Dermis microvascular lymphatic vessel endothelial cell (primary cell): Measurements from ENCODE around the gene PLA2G4E. TPM values are rescaled to one million over a fixed set of nuclear protein-coding genes. Genes with fewer than 3 reads are reported as not detected.

Experiments used
- DNase-seq, 2 donors: peaks; one replicate each; pipeline versions ENCODE4 v3.0.0 to v3.0.0-alpha.2; 2010; ENCODE audit warnings: low read depth in 2 of 2
- total RNA-seq: library from RNA; depleted of rRNA; stranded (reverse); fragments of >200 nt; gene quantifications from 2 replicates; pipeline ENCODE4 v1.2.1, GENCODE V29; 2014

PLA2G4E gene
- total RNA-seq, 1 donor from 2014 or later, result not detected

- DNase-seq, result peak; percentile 93 to 98
Measured at GRCh38 chr15:41936649-41937567, 83.9 kb downstream of the PLA2G4E start.

DNA sequence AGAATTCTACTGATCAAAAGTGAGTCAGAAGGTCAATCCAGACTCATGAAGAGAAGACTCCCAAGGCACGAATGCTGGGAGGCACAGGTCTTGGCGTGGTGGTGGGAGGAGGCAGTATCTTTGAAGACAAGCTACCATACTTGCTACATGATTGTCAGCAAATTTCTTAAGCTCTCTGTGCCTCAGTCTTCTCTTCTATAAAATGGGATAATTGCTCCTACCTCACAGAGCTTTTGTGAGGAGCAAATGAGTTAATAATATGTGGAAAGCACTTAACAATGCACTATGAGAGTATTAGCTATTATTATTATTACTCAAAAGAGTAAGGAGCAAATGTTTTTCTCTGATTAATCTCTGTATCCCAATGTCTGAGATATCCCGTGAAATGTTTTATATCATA lies 84.7 kb downstream of the PLA2G4E start:
- DNase-seq, result no peak

DNA sequence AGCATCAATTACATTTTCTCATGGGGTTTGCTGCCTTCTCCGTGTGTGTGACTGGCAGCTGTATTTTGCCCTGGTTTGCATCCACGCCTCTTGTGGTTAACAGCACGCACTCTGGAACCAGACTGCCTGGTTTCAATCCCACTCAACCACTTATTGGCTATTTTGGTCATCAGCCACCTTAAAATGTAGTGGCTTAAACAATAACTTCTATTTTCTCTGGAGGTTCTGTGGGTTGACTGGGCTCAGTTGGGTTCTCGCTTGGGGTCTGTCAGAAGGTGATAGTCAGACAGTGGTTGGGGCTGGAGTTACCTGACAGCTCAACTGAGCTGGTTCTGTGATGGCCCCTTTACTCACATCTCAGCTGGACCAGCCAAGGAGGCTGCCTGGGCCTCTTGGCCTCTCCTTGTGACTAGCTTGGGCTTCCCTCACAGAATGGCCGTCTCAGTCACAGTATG lies 85.2 kb downstream of the PLA2G4E start:
- no peak for DNase-seq

DNA sequence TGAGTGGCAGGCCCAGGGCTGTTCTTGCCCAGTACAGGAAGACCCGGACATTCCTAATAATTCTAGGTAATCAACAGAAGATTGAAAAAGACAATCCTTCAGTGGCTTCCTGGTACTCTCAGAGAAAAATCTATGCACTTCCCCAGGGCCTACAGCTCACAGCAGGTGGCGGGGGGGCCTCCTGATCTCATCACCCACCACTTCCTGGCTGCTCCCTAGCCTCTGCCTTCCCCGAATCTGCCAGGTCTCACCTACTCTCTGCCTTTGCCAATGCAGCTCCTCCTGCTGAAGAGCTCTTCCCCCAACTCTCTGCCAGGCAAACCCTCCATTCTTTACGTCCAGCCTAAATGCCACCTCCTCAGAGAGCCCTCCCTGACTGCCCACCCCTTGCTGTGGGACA lies 86.0 kb downstream of the PLA2G4E start:
- DNase-seq, result peak in 1 of 2 donors; percentile 84

- peak in 1 of 2 donors; percentile 71 for DNase-seq
Measured at GRCh38 chr15:41933771-41934170, 87.1 kb downstream of the PLA2G4E start.

GRCh38 chr15:41933326-41933725 lies 87.5 kb downstream of the PLA2G4E start:
- DNase-seq, result no peak

- no peak for DNase-seq
Measured at GRCh38 chr15:41932511-41933289, 88.1 kb downstream of the PLA2G4E start.

DNA sequence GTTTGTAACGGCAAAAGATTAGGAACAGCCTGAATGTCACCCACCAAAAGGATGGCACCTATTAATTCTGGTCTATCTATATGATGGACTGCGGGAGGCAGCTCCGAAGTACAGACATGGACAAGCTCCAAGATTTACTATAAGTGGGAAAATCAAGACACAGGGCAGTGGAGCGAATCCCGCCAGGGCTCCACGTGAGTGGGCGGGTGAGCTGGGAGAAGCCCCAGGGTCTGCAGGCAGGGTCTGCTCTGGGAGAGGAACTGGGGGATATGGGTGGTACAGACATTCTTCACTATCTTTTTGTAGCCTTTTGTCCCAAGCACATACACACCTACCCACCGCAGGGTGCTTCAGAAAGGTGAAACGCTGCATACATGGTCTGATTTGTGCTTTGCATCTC lies 88.7 kb downstream of the PLA2G4E start:
- no peak for DNase-seq

Other genes with a start within 250 kb of the PLA2G4E start
- 8.7 and 9.1 TPM in 2 replicates for gene MAPKBP1, start 246.6 kb downstream of the PLA2G4E start, total RNA-seq
- gene JMJD7, start 192.9 kb downstream of the PLA2G4E start, total RNA-seq, result 2.4 and 3.4 TPM in 2 replicates
- gene PLA2G4B, start 182.2 kb downstream of the PLA2G4E start, total RNA-seq, result 0.13 and 1.0 TPM in 2 replicates
- gene SPTBN5, start 127.0 kb downstream of the PLA2G4E start, total RNA-seq, result 0.63 and 2.7 TPM in 2 replicates
- 66.4 and 68.8 TPM in 2 replicates for gene EHD4, start 48.5 kb downstream of the PLA2G4E start, total RNA-seq
- not detected in 2 replicates for gene PLA2G4D, start 73.5 kb upstream of the PLA2G4E start, total RNA-seq
- gene PLA2G4F, start 135.6 kb upstream of the PLA2G4E start, total RNA-seq, result not detected in 2 replicates
- gene VPS39, start 187.3 kb upstream of the PLA2G4E start, total RNA-seq, result 25.0 and 37.2 TPM in 2 replicates